HepG2 (cell line): ENCODE results near the gene SUSD4. TPM values are rescaled to one million over a fixed set of nuclear protein-coding genes. Genes with fewer than 3 reads are reported as not detected.

Experiments
- ATAC-seq: fragments of 200-7000 bp; cut with Tn5 transposase; 3 replicates; pipeline ENCODE4 v1.9.1; 2020; ENCODE audit warnings: mild to moderate bottlenecking, moderate library complexity
- BruUV-seq: library from RNA; stranded (reverse); fragments of 400-500 nt; replicated peaks from 2 replicates; lab custom pipeline; 2021; lab: Mats Ljungman, UMichigan
- CTCF ChIA-PET: fragments of 300-600 bp; formaldehyde crosslinking; extraction: SDS; loops from one replicate; lab custom pipeline; 2021; ENCODE audit warnings: low total read pairs, inconsistent platforms, low intra/inter-chr PET ratio; lab: Yijun Ruan, JAX
- POLR2A ChIA-PET: fragments of 350-600 bp; sonication (Branson Sonifier 250); formaldehyde crosslinking; loops from one replicate; lab custom pipeline; 2020; ENCODE audit warnings: antibody characterized with exemption, inconsistent platforms; lab: Yijun Ruan, JAX
- DNase-seq: peaks from one replicate; pipeline ENCODE4 v3.0.0-alpha.2; 2015; ENCODE audit warnings: low spot score
- FAIRE-seq: peaks from 3 replicates; lab custom pipeline; 2011; peaks lifted over from hg19 to GRCh38; lab: Jason Lieb, UNC
- H2AFZ ChIP-seq: one replicate; pipeline ENCODE4 v1.6.1; 2011; ENCODE audit warnings: low read length, inconsistent platforms
- H3K27ac ChIP-seq: fragments of 300-600 bp; 3 replicates; pipeline ENCODE4 v1.8.0; 2011; ENCODE audit warnings: mixed run types, mild to moderate bottlenecking, mixed read lengths, low read length, inconsistent platforms; ENCODE audit not compliant: insufficient read depth; ENCODE audit errors: extremely low read length
- H3K27me3 ChIP-seq, 2 experiments: fragments of 200-600 bp in 1 of 2; 2 replicates in 1 of 2; 3 replicates in 1 of 2; pipeline versions ENCODE4 v1.6.0 to v1.8.0; 2011; ENCODE audit warnings: low read length in 2 of 2, mild to moderate bottlenecking in 2 of 2, moderate library complexity in 2 of 2, inconsistent platforms in 1 of 2; ENCODE audit not compliant: insufficient read depth in 2 of 2, control insufficient read depth in 1 of 2
- H3K36me3 ChIP-seq, 2 experiments: fragments of 200-600 bp in 1 of 2; replicated peaks in 1 of 2; 2 replicates in 1 of 2; 3 replicates in 1 of 2; pipeline versions ENCODE4 v1.5.1 to v1.8.0; 2011; ENCODE audit warnings: low read length in 2 of 2, inconsistent platforms in 1 of 2; ENCODE audit not compliant: insufficient read depth in 2 of 2, control insufficient read depth in 1 of 2
- H3K4me1 ChIP-seq: 2 replicates; pipeline ENCODE4 v1.5.1; 2012; ENCODE audit warnings: low read length, inconsistent platforms; ENCODE audit not compliant: insufficient read depth
- H3K4me2 ChIP-seq: 2 replicates; pipeline ENCODE4 v1.6.0; 2011; ENCODE audit warnings: low read depth, low read length, inconsistent platforms
- H3K4me3 ChIP-seq, 3 experiments: fragments of 200-600 bp in 1 of 3; sonication (generic), shearing (Covaris generic) in 1 of 3; replicated peaks in 1 of 3; 2 replicates each; pipeline ENCODE4 v1.5.1; 2011 to 2016; ENCODE audit warnings: low read length in 3 of 3, inconsistent platforms in 2 of 3, low read depth in 2 of 3, mild to moderate bottlenecking in 2 of 3, control low read depth in 1 of 3, mixed read lengths in 1 of 3; ENCODE audit not compliant: insufficient read depth in 1 of 3
- H3K79me2 ChIP-seq: one replicate; pipeline ENCODE4 v1.6.1; 2011; ENCODE audit warnings: low read length, inconsistent platforms; ENCODE audit not compliant: insufficient read depth
- H3K9ac ChIP-seq: 2 replicates; pipeline ENCODE4 v1.6.0; 2011; ENCODE audit warnings: mild to moderate bottlenecking, low read depth, low read length, inconsistent platforms; ENCODE audit not compliant: insufficient read depth
- H3K9me3 ChIP-seq: 2 replicates; pipeline ENCODE4 v1.5.1; 2012; ENCODE audit warnings: mild to moderate bottlenecking, low read length
- H4K20me1 ChIP-seq: 2 replicates; pipeline ENCODE4 v1.6.0; 2011; ENCODE audit warnings: inconsistent platforms, mild to moderate bottlenecking, low read length, moderate library complexity; ENCODE audit not compliant: insufficient read depth
- ATAD3A ChIP-seq: sonication (generic); formaldehyde crosslinking; IDR thresholded peaks from 2 replicates; pipeline ENCODE4 v1.4.0; 2020; ENCODE audit warnings: missing genetic modification reagents
- DZIP1 ChIP-seq: sonication (generic); formaldehyde crosslinking; IDR thresholded peaks from 2 replicates; pipeline ENCODE4 v1.5.0; 2020; ENCODE audit warnings: mild to moderate bottlenecking, missing genetic modification reagents
- ELK4 ChIP-seq: sonication (generic); formaldehyde crosslinking; IDR thresholded peaks from 2 replicates; pipeline ENCODE4 v1.9.0; 2021; ENCODE audit warnings: missing genetic modification reagents, borderline replicate concordance
- MAX ChIP-seq: IDR thresholded peaks from 2 replicates; pipeline ENCODE4 v1.6.1; 2012; ENCODE audit warnings: inconsistent platforms
- NR2F6 ChIP-seq, 2 experiments: IDR thresholded peaks; 2 replicates each; pipeline ENCODE4 v1.6.1; 2016; ENCODE audit warnings: antibody characterized with exemption in 1 of 2, mild to moderate bottlenecking in 1 of 2
- SMARCE1 ChIP-seq: fragments of 450-650 bp; IDR thresholded peaks from 2 replicates; pipeline ENCODE4 v1.6.1; 2017; ENCODE audit warnings: borderline replicate concordance
- ZFP36L1 ChIP-seq: sonication (generic); formaldehyde crosslinking; IDR thresholded peaks from 2 replicates; pipeline ENCODE4 v1.8.0; 2022; ENCODE audit warnings: mild to moderate bottlenecking, missing genetic modification reagents, moderate library complexity
- ZNF20 ChIP-seq: sonication (generic); formaldehyde crosslinking; IDR thresholded peaks from 2 replicates; pipeline ENCODE4 v1.4.0; 2020; ENCODE audit warnings: mild to moderate bottlenecking, moderate library complexity, missing genetic modification reagents
- ZNF362 ChIP-seq: sonication (generic); formaldehyde crosslinking; IDR thresholded peaks from 2 replicates; pipeline ENCODE4 v1.4.0; 2020; ENCODE audit warnings: missing genetic modification reagents, mild to moderate bottlenecking, borderline replicate concordance
- ZNF563 ChIP-seq: sonication (generic); formaldehyde crosslinking; IDR thresholded peaks from 2 replicates; pipeline ENCODE4 v1.8.0; 2022; ENCODE audit warnings: mild to moderate bottlenecking, moderate library complexity, missing genetic modification reagents
- ZNF660 ChIP-seq: sonication (generic); formaldehyde crosslinking; IDR thresholded peaks from 2 replicates; pipeline ENCODE4 v1.5.1; 2020; ENCODE audit warnings: mild to moderate bottlenecking, low read depth, missing genetic modification reagents, borderline replicate concordance
- ZNF878 ChIP-seq: sonication (generic); formaldehyde crosslinking; IDR thresholded peaks from 2 replicates; pipeline ENCODE4 v1.8.1; 2023; ENCODE audit warnings: mild to moderate bottlenecking, missing genetic modification reagents, moderate library complexity
- WGBS: methylation state at CpG from one replicate; pipeline ENCODE4 v1.1.6; 2017; ENCODE audit warnings: low lambda C conversion rate; 5-methylcytosine and 5-hydroxymethylcytosine counted together
- in situ Hi-C: cut with HindIII; loops from 2 replicates; pipeline ENCODE4 v1.10.0; 2017; ENCODE audit warnings: low pct_unique_long_range_greater_than_20kb; ENCODE audit not compliant: extremely low pct_ligation_motif_present
- intact Hi-C: fragments of 100-400 bp; cut with micrococcal nuclease; formaldehyde crosslinking; loops from one replicate; pipeline ENCODE4 v1.10.0; 2022; ENCODE audit not compliant: unreplicated experiment
- polyA plus RNA-seq, 8 experiments: library from polyadenylated mRNA; depleted of rRNA in 3 of 8; stranded (reverse) in 7 of 8; unstranded in 1 of 8; fragments of >200 nt; fragmentation: Illumina TruSeq in 4 of 8; extraction: Trizol in 4 of 8; gene quantifications; 2 replicates each; pipeline versions ENCODE4 v1.2.1 to v1.2.3, GENCODE V29; 2011 to 2016; ENCODE audit warnings: low read depth in 4 of 8, missing spikeins in 1 of 8, mixed read lengths in 1 of 8; ENCODE audit not compliant: insufficient read depth in 1 of 8
- total RNA-seq, 5 experiments: library from RNA; depleted of rRNA; stranded (reverse); fragments of >200 nt; fragmentation: Illumina TruSeq; extraction: Trizol; gene quantifications; 2 replicates each; pipeline ENCODE4 v1.2.3, GENCODE V29; 2016; ENCODE audit warnings: low read depth in 1 of 5

The SUSD4 gene
- total and polyA plus RNA-seq, 2 of the 13 experiments (the other 11 are each of a cell fraction or from before 2014, with no cell fraction given): not detected

- TF ChIP-seq ZNF362 (CRISPR knock-in tag) (no peak), MAX (no peak), SMARCE1 (no peak)
- TF ChIP-seq, all 625 proteins: peak for 0
Measured at GRCh38 chr1:223233410-223234169, 130.4 kb downstream of the SUSD4 start (continued).

GRCh38 chr1:223233019-223233409 is 131.0 kb downstream of the SUSD4 start:
- ATAC-seq (no peak), FAIRE-seq (no peak), DNase-seq (no peak)
- Histone ChIP-seq H3K9ac (no peak overlapping the region), H3K9me3 (no peaks in the 10 kb centered on the region), H4K20me1 (no peaks in the 10 kb centered on the region), H3K4me3 (no peak overlapping the region), H3K4me1 (no peaks in the 10 kb centered on the region), H3K4me2 (no peak overlapping the region), H3K36me3 (no peaks in the 10 kb centered on the region), H3K27me3 (peaks cover 0 to 2% of the 10 kb centered on the region in 2 experiments; a peak in 2 of 5 replicates), H2AFZ (no peak overlapping the region), H3K79me2 (no peaks in the 10 kb centered on the region), H3K27ac (no peak overlapping the region)
- intact Hi-C loops (no loop called here), in situ Hi-C loops (no loop called here)
- WGBS: 2% methylated on average over 3 of the region's 3 CpGs
- CTCF ChIA-PET: no interaction called here
- POLR2A ChIA-PET: no interaction called here
- BruUV-seq: no TSS peak
- no peak for TF ChIP-seq ZFP36L1 (CRISPR knock-in tag)
- TF ChIP-seq ATAD3A (CRISPR knock-in tag): no peak
- no peak for TF ChIP-seq NR2F6 (IDR thresholded peaks at IDR 0.05)
- TF ChIP-seq NR2F6 (CRISPR knock-in tag; IDR thresholded peaks at IDR 0.05): no peak
- no peak for TF ChIP-seq ZNF20 (CRISPR knock-in tag)
- no peak for TF ChIP-seq DZIP1 (CRISPR knock-in tag)
- no peak for TF ChIP-seq ZNF563 (CRISPR knock-in tag)
- TF ChIP-seq ZNF660 (CRISPR knock-in tag): no peak
- no peak for TF ChIP-seq ZNF878
- TF ChIP-seq ELK4 (CRISPR knock-in tag): no peak
